Right ventricle myocardium inferior (tissue), 1 donor: ENCODE data around the gene KDM8. TPM values are rescaled to one million over a fixed set of nuclear protein-coding genes. Genes with fewer than 3 reads are reported as not detected.

Experiments
- ATAC-seq: fragments of 200-7000 bp; cut with Tn5 transposase; one replicate; pipeline ENCODE4 v1.9.1; 2020; ENCODE audit warnings: mild to moderate bottlenecking, moderate library complexity
- DNase-seq: peaks from one replicate; pipeline ENCODE4 v3.0.0; 2021; ENCODE audit errors: missing footprints
- intact Hi-C: fragments of 100-400 bp; cut with DNase I; formaldehyde crosslinking; loops from one replicate; pipeline ENCODE4 v1.11.0; 2022
- total RNA-seq: library from RNA; stranded (reverse); fragmentation: NEBNext Ultra II Directional; extraction: Animal tissue kit (Norgen Biotek cat#: 25700); gene quantifications from one replicate; pipeline ENCODE4 v1.2.1, GENCODE V29; 2021
- donor health status: DM: no; HTN: yes; CAD: no; lungs with severe emphysema.

KDM8 gene
- total RNA-seq, 1 donor from 2014 or later = 3.5 TPM

GRCh38 chr16:27235055-27235937 is 32.0 kb downstream of the KDM8 start:
- ATAC-seq (peak; percentile 75), DNase-seq (peak; percentile 90)
- intact Hi-C loops = loop anchor here (2.0 kb wide), 1 partner anchor 134 kb away; no protein-coding TSS in a partner anchor

- intact Hi-C loops = loop anchor here (2.0 kb wide), 1 partner anchor 133 kb away; no protein-coding TSS in a partner anchor
- ATAC-seq (no peak), DNase-seq (no peak)
Observed at GRCh38 chr16:27235938-27236245, 32.6 kb downstream of the KDM8 start.

- intact Hi-C loops = no loop called here
- DNase-seq = no peak
- no peak for ATAC-seq
Observed at GRCh38 chr16:27236635-27237218, 33.4 kb downstream of the KDM8 start.

GRCh38 chr16:27237219-27238015 is 34.1 kb downstream of the KDM8 start:
- DNase-seq = no peak
- intact Hi-C loops = no loop called here
- ATAC-seq = no peak

- intact Hi-C loops = no loop called here
- DNase-seq (no peak), ATAC-seq (no peak)
Observed at GRCh38 chr16:27238016-27238587, 34.8 kb downstream of the KDM8 start.

GRCh38 chr16:27238591-27238990 is 35.3 kb downstream of the KDM8 start:
- no peak for ATAC-seq
- intact Hi-C loops = no loop called here
- no peak for DNase-seq

GRCh38 chr16:27239026-27239425 is 35.7 kb downstream of the KDM8 start:
- intact Hi-C loops = no loop called here
- no peak for ATAC-seq
- no peak for DNase-seq

GRCh38 chr16:27239906-27240655 is 36.8 kb downstream of the KDM8 start:
- no peak for ATAC-seq
- DNase-seq = no peak
- intact Hi-C loops = loop anchor here (5.0 kb wide), 1 partner anchor 77 kb away; no protein-coding TSS in a partner anchor

GRCh38 chr16:27240948-27241531 is 37.7 kb downstream of the KDM8 start:
- intact Hi-C loops = loop anchor here (5.0 kb wide), 1 partner anchor 76 kb away; no protein-coding TSS in a partner anchor
- ATAC-seq (no peak), DNase-seq (no peak)

GRCh38 chr16:27241658-27242057 is 38.3 kb downstream of the KDM8 start:
- intact Hi-C loops = loop anchor here (5.0 kb wide), 1 partner anchor 76 kb away; no protein-coding TSS in a partner anchor
- ATAC-seq (no peak), DNase-seq (peak; percentile 60)

- intact Hi-C loops = loop anchor here (5.0 kb wide), 1 partner anchor 75 kb away; no protein-coding TSS in a partner anchor
Observed at GRCh38 chr16:27242398-27242797, 39.1 kb downstream of the KDM8 start.

GRCh38 chr16:27242868-27243590 is 39.7 kb downstream of the KDM8 start:
- intact Hi-C loops = loop anchor here (5.0 kb wide), 1 partner anchor 74 kb away; no protein-coding TSS in a partner anchor
- DNase-seq (peak; percentile 57), ATAC-seq (peak; percentile 60)

More at GRCh38 chr16:27242398-27242797, 39.1 kb downstream of the KDM8 start:
- no peak for ATAC-seq
- no peak for DNase-seq

GRCh38 chr16:27243725-27244362 is 40.5 kb downstream of the KDM8 start:
- no peak for DNase-seq
- intact Hi-C loops = loop anchor here (5.0 kb wide), 1 partner anchor 73 kb away; no protein-coding TSS in a partner anchor
- ATAC-seq = no peak

- DNase-seq (no peak), ATAC-seq (no peak)
- intact Hi-C loops = loop anchor here (5.0 kb wide), 1 partner anchor 73 kb away; no protein-coding TSS in a partner anchor
Observed at GRCh38 chr16:27244363-27244755, 41.0 kb downstream of the KDM8 start.

- intact Hi-C loops = no loop called here
- peak; percentile 70 for DNase-seq
- peak; percentile 89 for ATAC-seq
Observed at GRCh38 chr16:27245276-27246172, 42.2 kb downstream of the KDM8 start.

GRCh38 chr16:27246439-27246838 is 43.1 kb downstream of the KDM8 start:
- no peak for ATAC-seq
- intact Hi-C loops = no loop called here
- DNase-seq = no peak
